ENCODE results near the gene ARHGDIG. TPM values are rescaled to one million over a fixed set of nuclear protein-coding genes. Genes with fewer than 3 reads are reported as not detected.

ARHGDIG gene
- total and polyA plus RNA-seq, 2 of the 4 experiments (the other 2 are of a cell fraction): 0.24 to 0.36 TPM

- Histone ChIP-seq H4K8ac (ENCODE audit: low read depth in 2 of 2, low read length in 2 of 2) (no peak overlapping the region), H3K14ac (replicated peaks; ENCODE audit: low read depth, low read length) (no peak overlapping the region), H3K4ac (ENCODE audit: low read depth, low read length) (no peak overlapping the region), H3K4me2 (ENCODE audit: low read depth, low read length) (no peak overlapping the region), H3K4me3 (ENCODE audit: insufficient read depth, low read depth, low read length) (no peak overlapping the region), H2AK5ac (ENCODE audit: low read depth, low read length) (no peak overlapping the region), H3K56ac (ENCODE audit: extremely low read depth, insufficient read depth, low read length) (no peak overlapping the region), H3K36me3 (ENCODE audit: control insufficient read depth, insufficient read depth, low read length) (peaks cover 38% of the 10 kb centered on the region), H2BK5ac (ENCODE audit: low read depth, low read length, poor library complexity, severe bottlenecking) (no peak overlapping the region), H2BK15ac (ENCODE audit: low read depth, low read length) (no peak overlapping the region), H3K4me1 (ENCODE audit: control insufficient read depth, insufficient read depth, low read length) (no peaks in the 10 kb centered on the region), H3K79me1 (ENCODE audit: low read depth in 1 of 2, low read length in 2 of 2) (no peaks in the 10 kb centered on the region), H4K5ac (ENCODE audit: low read depth, low read length) (no peak overlapping the region), H3K9me1 (ENCODE audit: insufficient read depth, low read length) (no peaks in the 10 kb centered on the region), H2AK9ac (replicated peaks; ENCODE audit: low read depth, low read length, poor library complexity) (no peak overlapping the region), H3K27me3 (ENCODE audit: control insufficient read depth, insufficient read depth, low read length) (no peaks in the 10 kb centered on the region), H4K91ac (ENCODE audit: insufficient read depth, low read depth, low read length) (no peak overlapping the region), H4K20me1 (ENCODE audit: insufficient read depth, low read length) (no peaks in the 10 kb centered on the region), H2BK20ac (ENCODE audit: low read depth, low read length) (no peak overlapping the region), H2BK120ac (ENCODE audit: low read depth, low read length) (no peak overlapping the region), H3K18ac (ENCODE audit: low read depth, low read length) (no peak overlapping the region), H3K27ac (ENCODE audit: insufficient read depth, low read length) (no peak overlapping the region), H3K23ac (ENCODE audit: low read depth, low read length) (no peak overlapping the region), H3K9ac (ENCODE audit: low read depth, low read length) (no peak overlapping the region), H2AFZ (replicated peaks; ENCODE audit: low read length, poor library complexity) (no peak overlapping the region), H3K9me3 (ENCODE audit: control insufficient read depth, insufficient read depth, low read length) (no peaks in the 10 kb centered on the region)
- dilution Hi-C loops (cut with HindIII; ENCODE audit: low sequenced_read_pairs, unreplicated experiment) (no loop called here), in situ Hi-C loops (cut with MboI; ENCODE audit: low sequenced_read_pairs) (no loop called here), intact Hi-C loops (cut with micrococcal nuclease) (no loop called here)
- TF ChIP-seq MAZ (IDR thresholded peaks at IDR 0.05; ENCODE audit: borderline replicate concordance, low read depth, low read length): no peak
- no peak for TF ChIP-seq MXI1 (IDR thresholded peaks at IDR 0.05; ENCODE audit: borderline replicate concordance, low read depth, low read length)
- POLR2A ChIA-PET (ENCODE audit: unreplicated experiment): no interaction called here
- DNase-seq: no peak
- no peak for ATAC-seq (ENCODE audit: low read depth)
- 82% methylated on average over 18 of the region's 28 CpGs; no CpG with 5 or more reads in 1 of the 2 experiments for WGBS, 2 experiments (ENCODE audit: extremely low coverage in 2 of 2, insufficient read length in 1 of 2)
- CTCF ChIA-PET: no interaction called here
- no TSS peak for BruUV-seq (replicated peaks)
These were observed 19.2 kb upstream of the ARHGDIG start for GRCh38 chr16:261031-261691.
